Raji (cell line): ENCODE data around the gene HSPA8.

Source experiments
- POLR2A ChIP-seq: IDR thresholded peaks from 2 replicates; pipeline ENCODE4 v1.6.1; 2011; ENCODE audit warnings: low read depth, low read length, control low read depth; ENCODE audit not compliant: insufficient read depth

Gene HSPA8

GRCh38 chr11:123061403-123062157, at the start of gene HSPA8:
Gene HSPA8 (minus strand): TSS chr11:123062136. CDS start chr11:123061324, 812 bp downstream.
- TF ChIP-seq POLR2A, result peak; percentile 97

- TF ChIP-seq POLR2A, result no peak
Measured at GRCh38 chr11:123111465-123111864, 49.5 kb upstream of the HSPA8 start.

- TF ChIP-seq POLR2A, result no peak
Measured at GRCh38 chr11:123110397-123110796, 48.5 kb upstream of the HSPA8 start.

- TF ChIP-seq POLR2A, result no peak
Measured at GRCh38 chr11:123107945-123108495, 46.1 kb upstream of the HSPA8 start.

- TF ChIP-seq POLR2A, result no peak
Measured at GRCh38 chr11:123104697-123105096, 42.8 kb upstream of the HSPA8 start.

GRCh38 chr11:123103326-123103980, 41.5 kb upstream of the HSPA8 start:
- TF ChIP-seq POLR2A, result no peak

- no peak for TF ChIP-seq POLR2A
Measured at GRCh38 chr11:123100379-123101085, 38.6 kb upstream of the HSPA8 start.

- TF ChIP-seq POLR2A, result no peak
Measured at GRCh38 chr11:123098990-123099389, 37.1 kb upstream of the HSPA8 start.

GRCh38 chr11:123093739-123094138, 31.8 kb upstream of the HSPA8 start:
- TF ChIP-seq POLR2A, result no peak

- TF ChIP-seq POLR2A, result no peak
Measured at GRCh38 chr11:123091506-123091905, 29.6 kb upstream of the HSPA8 start.

GRCh38 chr11:123086305-123086704, 24.4 kb upstream of the HSPA8 start:
- TF ChIP-seq POLR2A, result no peak

- TF ChIP-seq POLR2A, result no peak
Measured at GRCh38 chr11:123085497-123085896, 23.6 kb upstream of the HSPA8 start.

GRCh38 chr11:123084454-123084853, 22.5 kb upstream of the HSPA8 start:
- no peak for TF ChIP-seq POLR2A

- TF ChIP-seq POLR2A, result no peak
Measured at GRCh38 chr11:123083623-123084029, 21.7 kb upstream of the HSPA8 start.

- no peak for TF ChIP-seq POLR2A
Measured at GRCh38 chr11:123082977-123083376, 21.0 kb upstream of the HSPA8 start.
